HepG2 (cell line): ENCODE results near the gene DCDC2. TPM values are rescaled to one million over a fixed set of nuclear protein-coding genes. Genes with fewer than 3 reads are reported as not detected.
A peak's percentile ranks its signal among the peaks of the same experiment; 100 is the strongest.

Experiments used
- ATAC-seq: fragments of 200-7000 bp; cut with Tn5 transposase; 3 replicates; pipeline ENCODE4 v1.9.1; 2020; ENCODE audit warnings: mild to moderate bottlenecking, moderate library complexity
- BruUV-seq: library from RNA; stranded (reverse); fragments of 400-500 nt; replicated peaks from 2 replicates; lab custom pipeline; 2021; lab: Mats Ljungman, UMichigan
- CTCF ChIA-PET: fragments of 300-600 bp; formaldehyde crosslinking; extraction: SDS; loops from one replicate; lab custom pipeline; 2021; ENCODE audit warnings: low total read pairs, inconsistent platforms, low intra/inter-chr PET ratio; lab: Yijun Ruan, JAX
- POLR2A ChIA-PET: fragments of 350-600 bp; sonication (Branson Sonifier 250); formaldehyde crosslinking; loops from one replicate; lab custom pipeline; 2020; ENCODE audit warnings: antibody characterized with exemption, inconsistent platforms; lab: Yijun Ruan, JAX
- DNase-seq: peaks from one replicate; pipeline ENCODE4 v3.0.0-alpha.2; 2015; ENCODE audit warnings: low spot score
- FAIRE-seq: peaks from 3 replicates; lab custom pipeline; 2011; peaks lifted over from hg19 to GRCh38; lab: Jason Lieb, UNC
- H2AFZ ChIP-seq: one replicate; pipeline ENCODE4 v1.6.1; 2011; ENCODE audit warnings: low read length, inconsistent platforms
- H3K27ac ChIP-seq: fragments of 300-600 bp; 3 replicates; pipeline ENCODE4 v1.8.0; 2011; ENCODE audit warnings: mixed run types, mild to moderate bottlenecking, mixed read lengths, low read length, inconsistent platforms; ENCODE audit not compliant: insufficient read depth; ENCODE audit errors: extremely low read length
- H3K27me3 ChIP-seq, 2 experiments: fragments of 200-600 bp in 1 of 2; 2 replicates in 1 of 2; 3 replicates in 1 of 2; pipeline versions ENCODE4 v1.6.0 to v1.8.0; 2011; ENCODE audit warnings: low read length in 2 of 2, mild to moderate bottlenecking in 2 of 2, moderate library complexity in 2 of 2, inconsistent platforms in 1 of 2; ENCODE audit not compliant: insufficient read depth in 2 of 2, control insufficient read depth in 1 of 2
- H3K36me3 ChIP-seq, 2 experiments: fragments of 200-600 bp in 1 of 2; replicated peaks in 1 of 2; 2 replicates in 1 of 2; 3 replicates in 1 of 2; pipeline versions ENCODE4 v1.5.1 to v1.8.0; 2011; ENCODE audit warnings: low read length in 2 of 2, inconsistent platforms in 1 of 2; ENCODE audit not compliant: insufficient read depth in 2 of 2, control insufficient read depth in 1 of 2
- H3K4me1 ChIP-seq: 2 replicates; pipeline ENCODE4 v1.5.1; 2012; ENCODE audit warnings: low read length, inconsistent platforms; ENCODE audit not compliant: insufficient read depth
- H3K4me2 ChIP-seq: 2 replicates; pipeline ENCODE4 v1.6.0; 2011; ENCODE audit warnings: low read depth, low read length, inconsistent platforms
- H3K4me3 ChIP-seq, 3 experiments: fragments of 200-600 bp in 1 of 3; sonication (generic), shearing (Covaris generic) in 1 of 3; replicated peaks in 1 of 3; 2 replicates each; pipeline ENCODE4 v1.5.1; 2011 to 2016; ENCODE audit warnings: low read length in 3 of 3, inconsistent platforms in 2 of 3, low read depth in 2 of 3, mild to moderate bottlenecking in 2 of 3, control low read depth in 1 of 3, mixed read lengths in 1 of 3; ENCODE audit not compliant: insufficient read depth in 1 of 3
- H3K79me2 ChIP-seq: one replicate; pipeline ENCODE4 v1.6.1; 2011; ENCODE audit warnings: low read length, inconsistent platforms; ENCODE audit not compliant: insufficient read depth
- H3K9ac ChIP-seq: 2 replicates; pipeline ENCODE4 v1.6.0; 2011; ENCODE audit warnings: mild to moderate bottlenecking, low read depth, low read length, inconsistent platforms; ENCODE audit not compliant: insufficient read depth
- H3K9me3 ChIP-seq: 2 replicates; pipeline ENCODE4 v1.5.1; 2012; ENCODE audit warnings: mild to moderate bottlenecking, low read length
- H4K20me1 ChIP-seq: 2 replicates; pipeline ENCODE4 v1.6.0; 2011; ENCODE audit warnings: inconsistent platforms, mild to moderate bottlenecking, low read length, moderate library complexity; ENCODE audit not compliant: insufficient read depth
- FOXO4 ChIP-seq: sonication (generic); formaldehyde crosslinking; conservative IDR thresholded peaks from 2 replicates; pipeline ENCODE4 v1.8.1; 2023; ENCODE audit warnings: missing genetic modification reagents
- MIXL1 ChIP-seq: IDR thresholded peaks from 2 replicates; pipeline ENCODE4 v1.6.1; 2016
- RBAK ChIP-seq: sonication (generic); formaldehyde crosslinking; IDR thresholded peaks from 2 replicates; pipeline ENCODE4 v1.5.1; 2020; ENCODE audit warnings: mild to moderate bottlenecking, missing genetic modification reagents
- SRSF9 ChIP-seq: fragments of 200-400 bp; formaldehyde crosslinking; IDR thresholded peaks from 2 replicates; pipeline ENCODE4 v1.6.1; 2018; ENCODE audit warnings: borderline replicate concordance, mild to moderate bottlenecking, low read depth, low read length; ENCODE audit not compliant: insufficient read depth, poor library complexity, severe bottlenecking
- U2AF2 ChIP-seq: fragments of 200-400 bp; formaldehyde crosslinking; IDR thresholded peaks from 2 replicates; pipeline ENCODE4 v1.6.1; 2017; ENCODE audit warnings: low read depth, mild to moderate bottlenecking, low read length
- UBTF ChIP-seq: sonication (generic); formaldehyde crosslinking; IDR thresholded peaks from 2 replicates; pipeline ENCODE4 v1.4.0; 2020; ENCODE audit warnings: mild to moderate bottlenecking, missing genetic modification reagents
- ZFP90 ChIP-seq: sonication (generic); formaldehyde crosslinking; IDR thresholded peaks from 2 replicates; pipeline ENCODE4 v1.8.0; 2022; ENCODE audit warnings: missing genetic modification reagents, mild to moderate bottlenecking, inconsistent platforms, borderline replicate concordance
- ZMYM4 ChIP-seq: sonication (generic); formaldehyde crosslinking; IDR thresholded peaks from 2 replicates; pipeline ENCODE4 v1.8.1; 2023; ENCODE audit warnings: mild to moderate bottlenecking, missing genetic modification reagents
- ZNF512 ChIP-seq: sonication (generic); formaldehyde crosslinking; IDR thresholded peaks from 2 replicates; pipeline ENCODE4 v1.4.0; 2020; ENCODE audit warnings: mild to moderate bottlenecking, missing genetic modification reagents
- WGBS: methylation state at CpG from one replicate; pipeline ENCODE4 v1.1.6; 2017; ENCODE audit warnings: low lambda C conversion rate; 5-methylcytosine and 5-hydroxymethylcytosine counted together
- in situ Hi-C: cut with HindIII; loops from 2 replicates; pipeline ENCODE4 v1.10.0; 2017; ENCODE audit warnings: low pct_unique_long_range_greater_than_20kb; ENCODE audit not compliant: extremely low pct_ligation_motif_present
- intact Hi-C: fragments of 100-400 bp; cut with micrococcal nuclease; formaldehyde crosslinking; loops from one replicate; pipeline ENCODE4 v1.10.0; 2022; ENCODE audit not compliant: unreplicated experiment
- polyA plus RNA-seq, 8 experiments: library from polyadenylated mRNA; depleted of rRNA in 3 of 8; stranded (reverse) in 7 of 8; unstranded in 1 of 8; fragments of >200 nt; fragmentation: Illumina TruSeq in 4 of 8; extraction: Trizol in 4 of 8; gene quantifications; 2 replicates each; pipeline versions ENCODE4 v1.2.1 to v1.2.3, GENCODE V29; 2011 to 2016; ENCODE audit warnings: low read depth in 4 of 8, missing spikeins in 1 of 8, mixed read lengths in 1 of 8; ENCODE audit not compliant: insufficient read depth in 1 of 8
- total RNA-seq, 5 experiments: library from RNA; depleted of rRNA; stranded (reverse); fragments of >200 nt; fragmentation: Illumina TruSeq; extraction: Trizol; gene quantifications; 2 replicates each; pipeline ENCODE4 v1.2.3, GENCODE V29; 2016; ENCODE audit warnings: low read depth in 1 of 5

DCDC2 gene
- total and polyA plus RNA-seq, 2 of the 13 experiments (the other 11 are each of a cell fraction or from before 2014, with no cell fraction given): 9.0 to 36.2 TPM

GRCh38 chr6:24325978-24326377, 31.9 kb downstream of the DCDC2 start:
- peaks cover 95% of the 10 kb centered on the region for H3K4me1 ChIP-seq
- intact Hi-C loops: no loop called here
- in situ Hi-C loops: no loop called here
- no peak overlapping the region for H3K4me3 ChIP-seq
- no peak overlapping the region for H3K27ac ChIP-seq
- ATAC-seq (no peak), DNase-seq (no peak), FAIRE-seq (no peak)
- H3K4me2 ChIP-seq: no peak overlapping the region
- POLR2A ChIA-PET: no interaction called here
- no peak overlapping the region; the same call in 1 of the 2 replicates for H3K9ac ChIP-seq
- BruUV-seq: no TSS peak
- no peaks in the 10 kb centered on the region for H3K27me3 ChIP-seq
- peak; percentile 76 for TF ChIP-seq SRSF9
- 0 out of 2 replicates have a peak, but pooled peaks have one; percentile 40 for TF ChIP-seq U2AF2
- TF ChIP-seq MIXL1 (CRISPR knock-in tag): no peak
- CTCF ChIA-PET: no interaction called here
- no peaks in the 10 kb centered on the region; a peak in 2 of 5 replicates for H3K36me3 ChIP-seq
- 100% methylated on average over 1 of the region's 1 CpG for WGBS
- H3K9me3 ChIP-seq: no peaks in the 10 kb centered on the region
- no peaks in the 10 kb centered on the region for H4K20me1 ChIP-seq
- H2AFZ ChIP-seq: no peak overlapping the region
- H3K79me2 ChIP-seq: peaks cover 74% of the 10 kb centered on the region

- Histone ChIP-seq H3K27me3 (no peaks in the 10 kb centered on the region), H4K20me1 (no peaks in the 10 kb centered on the region), H3K4me3 (peak overlapping the region in 1 of 3 experiments; percentile 32; a peak in 1 of 6 replicates), H3K79me2 (peaks cover 85% of the 10 kb centered on the region), H3K36me3 (no peaks in the 10 kb centered on the region; a peak in 2 of 5 replicates), H3K27ac (peak overlapping the region; percentile 86), H3K9ac (peak overlapping the region; percentile 69), H3K4me1 (peaks cover 92% of the 10 kb centered on the region), H2AFZ (no peak overlapping the region), H3K9me3 (no peaks in the 10 kb centered on the region), H3K4me2 (peak overlapping the region; percentile 63)
- intact Hi-C loops (loop anchor here (5.0 kb wide), 1 partner anchor 42 kb away; no protein-coding TSS in a partner anchor), in situ Hi-C loops (no loop called here)
- no peak for FAIRE-seq
- ATAC-seq: no peak
- BruUV-seq: no TSS peak
- WGBS: 30% methylated on average over 1 of the region's 1 CpG
- POLR2A ChIA-PET: interaction anchor here (1.1 to 1.6 kb wide), 3 partner anchors 9 to 14 kb away, joined by 3 to 7 read pairs (median 4); no protein-coding TSS in a partner anchor
- CTCF ChIA-PET: no interaction called here
- DNase-seq: no peak
- no peak for TF ChIP-seq UBTF
- no peak for TF ChIP-seq FOXO4 (CRISPR knock-in tag)
- TF ChIP-seq RBAK (CRISPR knock-in tag): no peak
- no peak for TF ChIP-seq ZNF512 (CRISPR knock-in tag)
- peak; percentile 100 for TF ChIP-seq ZFP90
- no peak for TF ChIP-seq ZMYM4 (CRISPR knock-in tag)
Measured at GRCh38 chr6:24324617-24325016, 33.2 kb downstream of the DCDC2 start.
